Liver (tissue), 9 donors: Measurements from ENCODE around the gene CLTC. TPM values are rescaled to one million over a fixed set of nuclear protein-coding genes. Genes with fewer than 3 reads are reported as not detected.

Source experiments
- DNase-seq: peaks from one replicate; pipeline ENCODE4 v3.0.0-alpha.2; 2017; ENCODE audit warnings: low spot score
- H3K27ac ChIP-seq, 2 donors: one replicate each; pipeline ENCODE4 v1.7.0; 2013; ENCODE audit warnings: inconsistent platforms in 2 of 2, low read length in 2 of 2, control low read depth in 1 of 2, low read depth in 1 of 2, mild to moderate bottlenecking in 1 of 2
- H3K27me3 ChIP-seq, 4 donors: one replicate each; pipeline versions ENCODE4 v1.6.1 to v1.7.0; 2013; ENCODE audit warnings: low read length in 3 of 4, inconsistent platforms in 1 of 4, mild to moderate bottlenecking in 1 of 4, moderate library complexity in 1 of 4; ENCODE audit not compliant: control insufficient read depth in 4 of 4, insufficient read depth in 4 of 4
- H3K36me3 ChIP-seq, 4 donors: one replicate each; pipeline versions ENCODE4 v1.6.1 to v1.7.0; 2013; ENCODE audit warnings: low read length in 3 of 4, mild to moderate bottlenecking in 3 of 4, low read depth in 1 of 4, moderate library complexity in 1 of 4; ENCODE audit not compliant: control insufficient read depth in 4 of 4, insufficient read depth in 3 of 4
- H3K4me1 ChIP-seq, 4 donors: one replicate each; pipeline versions ENCODE4 v1.6.1 to v1.7.0; 2013; ENCODE audit warnings: low read length in 3 of 4, mild to moderate bottlenecking in 3 of 4, moderate library complexity in 1 of 4; ENCODE audit not compliant: control insufficient read depth in 4 of 4, insufficient read depth in 4 of 4
- H3K4me3 ChIP-seq, 3 donors: one replicate each; pipeline versions ENCODE4 v1.6.1 to v1.7.0; 2013; ENCODE audit warnings: low read length in 3 of 3, control low read depth in 1 of 3, low read depth in 1 of 3, mild to moderate bottlenecking in 1 of 3
- H3K9ac ChIP-seq, 2 donors: one replicate each; pipeline ENCODE4 v1.7.0; 2013; ENCODE audit warnings: low read length in 2 of 2, mild to moderate bottlenecking in 2 of 2, moderate library complexity in 2 of 2, control low read depth in 1 of 2, low read depth in 1 of 2
- H3K9me3 ChIP-seq, 4 donors: one replicate each; pipeline versions ENCODE4 v1.6.1 to v1.7.0; 2013; ENCODE audit warnings: low read length in 3 of 4; ENCODE audit not compliant: control insufficient read depth in 4 of 4
- EGR1 ChIP-seq, 2 donors: IDR thresholded peaks; 2 replicates each; pipeline ENCODE4 v1.6.1; 2016 to 2018; ENCODE audit warnings: antibody characterized with exemption in 2 of 2, low read depth in 2 of 2
- FOXA1 ChIP-seq: IDR thresholded peaks from 2 replicates; pipeline ENCODE4 v1.6.1; 2016; ENCODE audit warnings: antibody characterized with exemption
- HNF4A ChIP-seq, 2 donors: conservative IDR thresholded peaks; 2 replicates each; pipeline ENCODE4 v1.6.1; 2016; ENCODE audit warnings: antibody characterized with exemption in 2 of 2, mild to moderate bottlenecking in 2 of 2
- RAD21 ChIP-seq, 2 donors: IDR thresholded peaks; 2 replicates each; pipeline ENCODE4 v1.6.1; 2016; ENCODE audit warnings: antibody characterized with exemption in 2 of 2, mild to moderate bottlenecking in 2 of 2
- RXRA ChIP-seq, 2 donors: IDR thresholded peaks; 2 replicates each; pipeline ENCODE4 v1.6.1; 2017 to 2018; ENCODE audit warnings: antibody characterized with exemption in 2 of 2, mild to moderate bottlenecking in 1 of 2
- TAF1 ChIP-seq: conservative IDR thresholded peaks from 2 replicates; pipeline ENCODE4 v1.6.1; 2016; ENCODE audit warnings: antibody characterized with exemption, mild to moderate bottlenecking
- WGBS: extraction: QIAGEN DNeasy Blood & Tissue Kit; methylation state at CpG from one replicate; pipeline ENCODE4 v1.1.7; 2013; 5-methylcytosine and 5-hydroxymethylcytosine counted together
- polyA plus RNA-seq, 2 donors: library from polyadenylated mRNA; stranded (reverse) in 1 of 2; unstranded in 1 of 2; fragments of 200-250 nt in 1 of 2; fragments of >200 nt in 1 of 2; fragmentation: Nextera tagmentation in 1 of 2; extraction: Ambion mirVana in 1 of 2; gene quantifications; one replicate each; pipeline versions ENCODE4 v1.2.1 to v1.2.3, GENCODE V29; 2013 to 2015
- total RNA-seq, 2 donors: library from RNA; depleted of rRNA; stranded (reverse); fragments of >200 nt; gene quantifications; one replicate each; pipeline ENCODE4 v1.2.3, GENCODE V29; 2014
- TF ChIP-seq, protein P1 (sequence below): IDR thresholded peaks from 2 replicates; pipeline ENCODE4 v1.6.1; 2016; ENCODE audit warnings: antibody characterized with exemption
- TF ChIP-seq, protein P2 (sequence below): IDR thresholded peaks from 2 replicates; pipeline ENCODE4 v1.6.1; 2016; ENCODE audit warnings: antibody characterized with exemption, mild to moderate bottlenecking
- donor health status: healthy.
- donor health status: healthy.
- donor health status: healthy.
- donor health status: healthy.
- donor health status: healthy.

Gene CLTC
- total and polyA plus RNA-seq, 4 donors = 59.9 to 282 (median 172) TPM

DNA sequence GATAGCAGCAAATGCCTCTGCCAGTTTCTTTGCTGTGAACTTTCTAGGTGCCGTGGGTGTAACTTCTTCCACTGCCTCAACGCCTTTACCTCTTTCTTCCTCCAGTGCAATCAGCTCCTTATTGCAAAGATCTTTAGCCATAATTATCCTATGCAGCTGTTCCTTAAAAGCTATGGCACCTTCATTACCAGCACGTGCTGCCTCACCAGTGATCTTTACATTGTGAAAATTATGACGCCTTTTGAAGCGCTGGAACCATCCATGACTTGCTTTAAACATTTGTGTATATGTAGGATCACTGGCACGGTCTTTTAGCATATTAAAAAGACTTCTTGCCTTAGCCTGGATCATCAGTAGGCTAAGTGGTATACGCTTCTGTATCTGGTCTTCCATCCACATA lies 79.5 kb downstream of the CLTC start:
- no peak overlapping the region for H3K27ac ChIP-seq
- no peaks in the 10 kb centered on the region for H3K27me3 ChIP-seq
- 98% methylated on average over 7 of the region's 7 CpGs for WGBS
- no peak overlapping the region for H3K9ac ChIP-seq
- H3K9me3 ChIP-seq = no peaks in the 10 kb centered on the region
- peaks cover 0 to 7% (median 1%) of the 10 kb centered on the region in 4 donors for H3K4me1 ChIP-seq
- peaks cover 9 to 46% (median 38%) of the 10 kb centered on the region in 4 donors for H3K36me3 ChIP-seq
- H3K4me3 ChIP-seq = no peak overlapping the region
- TF ChIP-seq, protein P1, sequence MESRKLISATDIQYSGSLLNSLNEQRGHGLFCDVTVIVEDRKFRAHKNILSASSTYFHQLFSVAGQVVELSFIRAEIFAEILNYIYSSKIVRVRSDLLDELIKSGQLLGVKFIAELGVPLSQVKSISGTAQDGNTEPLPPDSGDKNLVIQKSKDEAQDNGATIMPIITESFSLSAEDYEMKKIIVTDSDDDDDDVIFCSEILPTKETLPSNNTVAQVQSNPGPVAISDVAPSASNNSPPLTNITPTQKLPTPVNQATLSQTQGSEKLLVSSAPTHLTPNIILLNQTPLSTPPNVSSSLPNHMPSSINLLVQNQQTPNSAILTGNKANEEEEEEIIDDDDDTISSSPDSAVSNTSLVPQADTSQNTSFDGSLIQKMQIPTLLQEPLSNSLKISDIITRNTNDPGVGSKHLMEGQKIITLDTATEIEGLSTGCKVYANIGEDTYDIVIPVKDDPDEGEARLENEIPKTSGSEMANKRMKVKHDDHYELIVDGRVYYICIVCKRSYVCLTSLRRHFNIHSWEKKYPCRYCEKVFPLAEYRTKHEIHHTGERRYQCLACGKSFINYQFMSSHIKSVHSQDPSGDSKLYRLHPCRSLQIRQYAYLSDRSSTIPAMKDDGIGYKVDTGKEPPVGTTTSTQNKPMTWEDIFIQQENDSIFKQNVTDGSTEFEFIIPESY = no peak
- TF ChIP-seq RAD21 (IDR thresholded peaks at IDR 0.05) = no peak
- DNase-seq = no peak

DNA sequence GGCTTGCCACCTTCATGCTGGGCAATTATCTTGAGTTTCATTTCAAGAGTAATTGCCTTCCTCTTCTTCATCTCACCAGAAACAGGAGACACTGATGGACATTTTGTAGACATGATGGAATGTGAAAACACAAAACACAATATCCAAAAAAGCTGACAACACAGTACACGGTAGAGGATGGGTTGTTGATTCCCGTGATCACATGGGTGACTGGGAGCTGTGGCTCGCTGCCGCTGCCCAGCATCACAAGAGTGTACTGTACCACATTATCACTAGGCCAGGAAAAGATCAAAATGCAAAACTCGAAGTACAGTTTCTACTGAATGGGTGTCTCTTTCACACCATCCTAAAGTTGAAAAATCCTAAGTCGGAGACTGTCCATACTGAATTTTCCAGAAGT lies 80.1 kb downstream of the CLTC start:
- no peak overlapping the region for H3K27ac ChIP-seq
- peaks cover 0 to 7% (median 1%) of the 10 kb centered on the region in 4 donors for H3K4me1 ChIP-seq
- no peak overlapping the region for H3K4me3 ChIP-seq
- DNase-seq = no peak
- H3K27me3 ChIP-seq = no peaks in the 10 kb centered on the region
- H3K9me3 ChIP-seq = no peaks in the 10 kb centered on the region
- WGBS = 92% methylated on average over 6 of the region's 6 CpGs
- TF ChIP-seq RXRA (IDR thresholded peaks at IDR 0.05) = no peak
- TF ChIP-seq, protein P2, sequence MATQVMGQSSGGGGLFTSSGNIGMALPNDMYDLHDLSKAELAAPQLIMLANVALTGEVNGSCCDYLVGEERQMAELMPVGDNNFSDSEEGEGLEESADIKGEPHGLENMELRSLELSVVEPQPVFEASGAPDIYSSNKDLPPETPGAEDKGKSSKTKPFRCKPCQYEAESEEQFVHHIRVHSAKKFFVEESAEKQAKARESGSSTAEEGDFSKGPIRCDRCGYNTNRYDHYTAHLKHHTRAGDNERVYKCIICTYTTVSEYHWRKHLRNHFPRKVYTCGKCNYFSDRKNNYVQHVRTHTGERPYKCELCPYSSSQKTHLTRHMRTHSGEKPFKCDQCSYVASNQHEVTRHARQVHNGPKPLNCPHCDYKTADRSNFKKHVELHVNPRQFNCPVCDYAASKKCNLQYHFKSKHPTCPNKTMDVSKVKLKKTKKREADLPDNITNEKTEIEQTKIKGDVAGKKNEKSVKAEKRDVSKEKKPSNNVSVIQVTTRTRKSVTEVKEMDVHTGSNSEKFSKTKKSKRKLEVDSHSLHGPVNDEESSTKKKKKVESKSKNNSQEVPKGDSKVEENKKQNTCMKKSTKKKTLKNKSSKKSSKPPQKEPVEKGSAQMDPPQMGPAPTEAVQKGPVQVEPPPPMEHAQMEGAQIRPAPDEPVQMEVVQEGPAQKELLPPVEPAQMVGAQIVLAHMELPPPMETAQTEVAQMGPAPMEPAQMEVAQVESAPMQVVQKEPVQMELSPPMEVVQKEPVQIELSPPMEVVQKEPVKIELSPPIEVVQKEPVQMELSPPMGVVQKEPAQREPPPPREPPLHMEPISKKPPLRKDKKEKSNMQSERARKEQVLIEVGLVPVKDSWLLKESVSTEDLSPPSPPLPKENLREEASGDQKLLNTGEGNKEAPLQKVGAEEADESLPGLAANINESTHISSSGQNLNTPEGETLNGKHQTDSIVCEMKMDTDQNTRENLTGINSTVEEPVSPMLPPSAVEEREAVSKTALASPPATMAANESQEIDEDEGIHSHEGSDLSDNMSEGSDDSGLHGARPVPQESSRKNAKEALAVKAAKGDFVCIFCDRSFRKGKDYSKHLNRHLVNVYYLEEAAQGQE = no peak
- H3K9ac ChIP-seq = no peak overlapping the region
- peaks cover 6 to 43% (median 33%) of the 10 kb centered on the region in 4 donors for H3K36me3 ChIP-seq

DNA sequence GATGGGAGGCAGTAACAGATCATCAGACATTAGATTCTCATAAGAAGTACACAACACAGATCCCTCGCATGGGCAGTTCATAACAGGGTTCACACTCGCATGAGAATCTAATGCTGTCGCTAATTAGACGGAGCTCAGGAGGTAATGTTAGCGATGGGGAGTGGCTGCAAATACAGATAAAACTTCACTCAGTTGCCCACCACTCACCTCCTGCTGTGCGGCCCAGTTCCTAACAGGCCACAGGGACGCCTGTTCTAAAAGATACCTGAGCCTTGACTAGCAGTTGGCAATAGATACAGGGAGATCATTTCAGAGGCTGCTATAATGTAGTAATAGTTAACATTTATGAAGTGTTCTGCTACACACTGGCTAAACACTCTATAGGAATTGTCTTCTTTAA lies 82.6 kb downstream of the CLTC start:
- Histone ChIP-seq H3K36me3 (peaks cover 3 to 26% (median 19%) of the 10 kb centered on the region in 4 donors), H3K27me3 (no peaks in the 10 kb centered on the region), H3K4me1 (peaks cover 0 to 15% (median 9%) of the 10 kb centered on the region in 4 donors), H3K9me3 (no peaks in the 10 kb centered on the region), H3K4me3 (no peak overlapping the region), H3K9ac (no peak overlapping the region), H3K27ac (no peak overlapping the region)
- DNase-seq = no peak
- TF ChIP-seq RXRA (IDR thresholded peaks at IDR 0.05) (no peak), EGR1 (IDR thresholded peaks at IDR 0.05; ENCODE audit: low read depth in 2 of 2) (no peak), FOXA1 (no peak), TAF1 (no peak), HNF4A (conservative IDR thresholded peaks at IDR 0.05) (no peak)
- TF ChIP-seq, protein P1 = no peak
- 96% methylated on average over 7 of the region's 7 CpGs for WGBS
